Measurements from ENCODE around the gene GINS1.

The GINS1 gene

GRCh38 chr20:25380945-25381614 lies 26.4 kb upstream of the GINS1 start:
- Histone ChIP-seq H2AFZ (ENCODE audit: low read length) (no peak overlapping the region), H4K20me1 (ENCODE audit: insufficient read depth, low read length) (peaks cover 17% of the 10 kb centered on the region; the same call in 1 of the 2 replicates), H3K4me3 (ENCODE audit: low read length) (no peak overlapping the region), H3K79me2 (ENCODE audit: low read length) (peaks cover 95% of the 10 kb centered on the region), H3K9ac (ENCODE audit: low read length) (no peak overlapping the region), H3K9me2 (replicated peaks; ENCODE audit: insufficient read depth, low read length) (no peaks in the 10 kb centered on the region), H3K27ac (ENCODE audit: low read length) (no peak overlapping the region), H3K27me3 (replicated peaks; ENCODE audit: insufficient read depth, low read length) (no peaks in the 10 kb centered on the region), H3K36me3 (replicated peaks; ENCODE audit: insufficient read depth, low read length) (no peaks in the 10 kb centered on the region), H3K9me3 (replicated peaks; ENCODE audit: insufficient read depth, low read length) (no peaks in the 10 kb centered on the region), H3K4me2 (ENCODE audit: low read depth, low read length) (no peak overlapping the region), H3F3A (ENCODE audit: insufficient read depth, low read length) (no peaks in the 10 kb centered on the region), H3K4me1 (ENCODE audit: low read length) (no peaks in the 10 kb centered on the region)
- DNase-seq, result no peak
- TF ChIP-seq EZH2 (optimal IDR thresholded peaks at IDR 0.05; ENCODE audit: low read depth, low read length) (no peak), CTCF (IDR thresholded peaks at IDR 0.05; ENCODE audit: low read length) (no peak), EZH2phosphoT487 (IDR thresholded peaks at IDR 0.05; ENCODE audit: low read length) (no peak)

GRCh38 chr20:25382704-25383370 lies 24.6 kb upstream of the GINS1 start:
- H3K4me2 ChIP-seq (ENCODE audit: low read depth, low read length), result no peak overlapping the region
- no peaks in the 10 kb centered on the region for H3K4me1 ChIP-seq (ENCODE audit: low read length)
- H3K27me3 ChIP-seq (replicated peaks; ENCODE audit: insufficient read depth, low read length), result no peaks in the 10 kb centered on the region
- no peaks in the 10 kb centered on the region for H3K36me3 ChIP-seq (replicated peaks; ENCODE audit: insufficient read depth, low read length)
- no peak overlapping the region for H3K4me3 ChIP-seq (ENCODE audit: low read length)
- H3K27ac ChIP-seq (ENCODE audit: low read length), result no peak overlapping the region
- no peak overlapping the region for H3K9ac ChIP-seq (ENCODE audit: low read length)
- no peak for DNase-seq
- H3K9me3 ChIP-seq (replicated peaks; ENCODE audit: insufficient read depth, low read length), result no peaks in the 10 kb centered on the region
- 0 out of 2 replicates have a peak, but pooled peaks cover 13% of the 10 kb centered on the region for H4K20me1 ChIP-seq (ENCODE audit: insufficient read depth, low read length)
- H2AFZ ChIP-seq (ENCODE audit: low read length), result no peak overlapping the region
- no peak for TF ChIP-seq EZH2 (optimal IDR thresholded peaks at IDR 0.05; ENCODE audit: low read depth, low read length)
- no peak for TF ChIP-seq CTCF (IDR thresholded peaks at IDR 0.05; ENCODE audit: low read length)
- TF ChIP-seq EZH2phosphoT487 (IDR thresholded peaks at IDR 0.05; ENCODE audit: low read length), result no peak
- peaks cover 95% of the 10 kb centered on the region for H3K79me2 ChIP-seq (ENCODE audit: low read length)
- H3F3A ChIP-seq (ENCODE audit: insufficient read depth, low read length), result no peaks in the 10 kb centered on the region
- H3K9me2 ChIP-seq (replicated peaks; ENCODE audit: insufficient read depth, low read length), result no peaks in the 10 kb centered on the region

GRCh38 chr20:25389401-25389857 lies 18.0 kb upstream of the GINS1 start:
- Histone ChIP-seq H3K36me3 (replicated peaks; ENCODE audit: insufficient read depth, low read length) (no peaks in the 10 kb centered on the region), H2AFZ (ENCODE audit: low read length) (no peak overlapping the region), H3K9me3 (replicated peaks; ENCODE audit: insufficient read depth, low read length) (no peaks in the 10 kb centered on the region), H3K79me2 (ENCODE audit: low read length) (peaks cover 58% of the 10 kb centered on the region), H4K20me1 (ENCODE audit: insufficient read depth, low read length) (no peaks in the 10 kb centered on the region), H3K9me2 (replicated peaks; ENCODE audit: insufficient read depth, low read length) (no peaks in the 10 kb centered on the region), H3K27me3 (replicated peaks; ENCODE audit: insufficient read depth, low read length) (no peaks in the 10 kb centered on the region), H3K4me1 (ENCODE audit: low read length) (no peaks in the 10 kb centered on the region), H3F3A (ENCODE audit: insufficient read depth, low read length) (peaks cover 12% of the 10 kb centered on the region; the same call in 1 of the 2 replicates), H3K9ac (ENCODE audit: low read length) (peak overlapping the region; percentile 91), H3K4me3 (ENCODE audit: low read length) (peak overlapping the region; percentile 91), H3K27ac (ENCODE audit: low read length) (peak overlapping the region; percentile 54; the same call in 1 of the 2 replicates), H3K4me2 (ENCODE audit: low read depth, low read length) (peak overlapping the region; percentile 72)
- DNase-seq, result peak; percentile 18
- TF ChIP-seq EZH2phosphoT487 (IDR thresholded peaks at IDR 0.05; ENCODE audit: low read length), result no peak
- no peak for TF ChIP-seq EZH2 (optimal IDR thresholded peaks at IDR 0.05; ENCODE audit: low read depth, low read length)
- TF ChIP-seq CTCF (IDR thresholded peaks at IDR 0.05; ENCODE audit: low read length), result no peak
